H9 (cell line): Measurements from ENCODE around the gene GPRC5A. TPM values are rescaled to one million over a fixed set of nuclear protein-coding genes. Genes with fewer than 3 reads are reported as not detected.

ENCODE experiments used
- DNase-seq: peaks from one replicate; pipeline ENCODE4 v3.0.0-alpha.2; 2017
- H2AFZ ChIP-seq: one replicate; pipeline ENCODE4 v1.6.1; 2013; ENCODE audit warnings: mild to moderate bottlenecking, low read length, control low read depth, moderate library complexity
- H2AK5ac ChIP-seq: 2 replicates; pipeline ENCODE4 v1.6.1; 2013; ENCODE audit warnings: low read length, control low read depth, mixed read lengths; ENCODE audit not compliant: insufficient read length
- H2BK120ac ChIP-seq: one replicate; pipeline ENCODE4 v1.6.1; 2013; ENCODE audit warnings: low read depth, mild to moderate bottlenecking, low read length, control low read depth, inconsistent platforms; ENCODE audit not compliant: poor library complexity, severe bottlenecking
- H2BK12ac ChIP-seq: 2 replicates; pipeline ENCODE4 v1.6.1; 2013; ENCODE audit warnings: low read length, control low read depth, mixed read lengths, low read depth; ENCODE audit not compliant: insufficient read length
- H2BK15ac ChIP-seq: 2 replicates; pipeline ENCODE4 v1.6.1; 2013; ENCODE audit warnings: low read depth, low read length, control low read depth
- H2BK20ac ChIP-seq: one replicate; pipeline ENCODE4 v1.6.1; 2013; ENCODE audit warnings: low read depth, mild to moderate bottlenecking, low read length, control low read depth, inconsistent platforms; ENCODE audit not compliant: poor library complexity, severe bottlenecking
- H2BK5ac ChIP-seq: 2 replicates; pipeline ENCODE4 v1.6.1; 2013; ENCODE audit warnings: low read length, control low read depth, mixed read lengths; ENCODE audit not compliant: insufficient read length
- H3K14ac ChIP-seq: 2 replicates; pipeline ENCODE4 v1.6.1; 2013; ENCODE audit warnings: low read length, control low read depth; ENCODE audit not compliant: insufficient read depth
- H3K18ac ChIP-seq: 2 replicates; pipeline ENCODE4 v1.6.1; 2013; ENCODE audit warnings: low read depth, mild to moderate bottlenecking, mixed read lengths, low read length, control low read depth; ENCODE audit not compliant: insufficient read length
- H3K23ac ChIP-seq: 2 replicates; pipeline ENCODE4 v1.6.1; 2013; ENCODE audit warnings: low read length, control low read depth, mixed read lengths, low read depth; ENCODE audit not compliant: insufficient read length
- H3K23me2 ChIP-seq: 2 replicates; pipeline ENCODE4 v1.6.1; 2013; ENCODE audit warnings: low read depth, mild to moderate bottlenecking, mixed read lengths, low read length, control low read depth; ENCODE audit not compliant: insufficient read length, poor library complexity, severe bottlenecking
- H3K27ac ChIP-seq: 2 replicates; pipeline ENCODE4 v1.5.1; 2013; ENCODE audit warnings: low read length, control low read depth, mixed read lengths, low read depth; ENCODE audit not compliant: insufficient read length
- H3K27me3 ChIP-seq: 2 replicates; pipeline ENCODE4 v1.6.1; 2013; ENCODE audit warnings: low read length, control low read depth, inconsistent platforms; ENCODE audit not compliant: insufficient read depth
- H3K4ac ChIP-seq: 2 replicates; pipeline ENCODE4 v1.6.1; 2013; ENCODE audit warnings: low read depth, mild to moderate bottlenecking, control low read depth, inconsistent platforms, low read length, moderate library complexity
- H3K4me1 ChIP-seq: 2 replicates; pipeline ENCODE4 v1.6.1; 2013; ENCODE audit warnings: low read length, control low read depth, inconsistent platforms; ENCODE audit not compliant: insufficient read depth
- H3K4me2 ChIP-seq: 2 replicates; pipeline ENCODE4 v1.6.1; 2013; ENCODE audit warnings: low read length, control low read depth, mixed read lengths; ENCODE audit not compliant: insufficient read length, insufficient read depth
- H3K56ac ChIP-seq: 2 replicates; pipeline ENCODE4 v1.6.1; 2013; ENCODE audit warnings: low read depth, mild to moderate bottlenecking, mixed read lengths, low read length, control low read depth; ENCODE audit not compliant: insufficient read length
- H3K79me1 ChIP-seq: 2 replicates; pipeline ENCODE4 v1.6.1; 2013; ENCODE audit warnings: low read depth, mild to moderate bottlenecking, moderate library complexity, low read length, control low read depth, inconsistent platforms; ENCODE audit not compliant: insufficient read depth, poor library complexity, severe bottlenecking
- H3K79me2 ChIP-seq: 2 replicates; pipeline ENCODE4 v1.6.1; 2013; ENCODE audit warnings: low read length, control low read depth, inconsistent platforms; ENCODE audit not compliant: insufficient read depth
- H3K9ac ChIP-seq: 2 replicates; pipeline ENCODE4 v1.6.1; 2013; ENCODE audit warnings: low read length, control low read depth, mixed read lengths; ENCODE audit not compliant: insufficient read length; ENCODE audit errors: extremely low read depth
- H3K9me3 ChIP-seq: one replicate; pipeline ENCODE4 v1.6.1; 2013; ENCODE audit warnings: low read depth, low read length, inconsistent platforms; ENCODE audit not compliant: control insufficient read depth
- H3T11ph ChIP-seq: one replicate; pipeline ENCODE4 v1.6.1; 2013; ENCODE audit warnings: mild to moderate bottlenecking, low read length, control low read depth, inconsistent platforms
- H4K20me1 ChIP-seq: one replicate; pipeline ENCODE4 v1.6.1; 2013; ENCODE audit not compliant: control insufficient read depth, insufficient read length, insufficient read depth
- H4K5ac ChIP-seq: 2 replicates; pipeline ENCODE4 v1.6.1; 2013; ENCODE audit warnings: low read depth, mild to moderate bottlenecking, mixed read lengths, low read length, control low read depth; ENCODE audit not compliant: insufficient read length
- H4K8ac ChIP-seq: replicated peaks from 2 replicates; pipeline ENCODE4 v1.6.1; 2013; ENCODE audit warnings: low read length, control low read depth, mixed read lengths, low read depth; ENCODE audit not compliant: insufficient read length
- H4K91ac ChIP-seq: 2 replicates; pipeline ENCODE4 v1.6.1; 2013; ENCODE audit warnings: low read depth, mild to moderate bottlenecking, moderate library complexity, mixed read lengths, low read length, control low read depth; ENCODE audit not compliant: insufficient read length
- H3K27ac Mint-ChIP-seq, 3 experiments: 2 replicates in 2 of 3; 3 replicates in 1 of 3; pipeline ENCODE4 v1.8.0; 2020 to 2021; ENCODE audit warnings: mixed read lengths in 3 of 3, mild to moderate bottlenecking in 1 of 3, moderate library complexity in 1 of 3
- H3K27me3 Mint-ChIP-seq: 2 replicates; pipeline ENCODE4 v1.8.0; 2021; ENCODE audit warnings: low read depth, mild to moderate bottlenecking, moderate library complexity, mixed read lengths
- H3K36me3 Mint-ChIP-seq, 3 experiments: 2 replicates in 2 of 3; 3 replicates in 1 of 3; pipeline ENCODE4 v1.8.0; 2020 to 2021; ENCODE audit warnings: low read depth in 3 of 3, mixed read lengths in 3 of 3; ENCODE audit not compliant: insufficient read depth in 1 of 3
- H3K4me1 Mint-ChIP-seq, 2 experiments: 2 replicates each; pipeline ENCODE4 v1.8.0; 2020; ENCODE audit warnings: mixed read lengths in 2 of 2
- H3K4me3 Mint-ChIP-seq, 2 experiments: 2 replicates in 1 of 2; 3 replicates in 1 of 2; pipeline ENCODE4 v1.8.0; 2020 to 2021; ENCODE audit warnings: mild to moderate bottlenecking in 2 of 2, mixed read lengths in 2 of 2, moderate library complexity in 1 of 2
- H3K9me3 Mint-ChIP-seq, 2 experiments: 2 replicates in 1 of 2; 3 replicates in 1 of 2; pipeline ENCODE4 v1.8.0; 2020; ENCODE audit warnings: mild to moderate bottlenecking in 2 of 2, mixed read lengths in 2 of 2, moderate library complexity in 1 of 2
- CTCF ChIP-seq: fragments of 200-600 bp; sonication (generic); conservative IDR thresholded peaks from 3 replicates; pipeline ENCODE4 v1.8.0; 2021; ENCODE audit warnings: antibody characterized with exemption, mild to moderate bottlenecking
- WGBS: extraction: QIAGEN DNeasy Blood & Tissue Kit; methylation state at CpG from one replicate; pipeline ENCODE4 v1.1.7; 2013; ENCODE audit warnings: missing lambda C conversion rate, low lambda C conversion rate, mixed read lengths; ENCODE audit not compliant: insufficient read length; ENCODE audit errors: extremely low coverage; 5-methylcytosine and 5-hydroxymethylcytosine counted together
- total RNA-seq: library from RNA; stranded (reverse); gene quantifications from 2 replicates; pipeline ENCODE4 v1.2.1, GENCODE V29; 2021

The GPRC5A gene
- total RNA-seq, 1 experiment from 2014 or later, result 0.09 TPM

- TF ChIP-seq CTCF, result no peak
- no CpG with 5 or more reads among the region's 3 CpGs for WGBS
Observed at GRCh38 chr12:12868477-12869235, 22.7 kb upstream of the GPRC5A start.

More at GRCh38 chr12:12868477-12869235, 22.7 kb upstream of the GPRC5A start:
- H4K5ac ChIP-seq, result no peak overlapping the region
- H3K4me2 ChIP-seq, result no peak overlapping the region
- H3K18ac ChIP-seq, result no peak overlapping the region
- H3T11ph ChIP-seq, result no peak overlapping the region
- no peak overlapping the region for H2BK20ac ChIP-seq
- H3K23me2 ChIP-seq, result no peaks in the 10 kb centered on the region
- Mint-ChIP-seq H3K9me3 (no peaks in the 10 kb centered on the region), H3K27me3 (no peaks in the 10 kb centered on the region), H3K4me3 (no peak overlapping the region), H3K36me3 (peaks cover 3 to 5% (median 5%) of the 10 kb centered on the region in 3 experiments; a peak in 6 of 7 replicates), H3K4me1 (peaks cover 18 to 34% of the 10 kb centered on the region in 2 experiments), H3K27ac (no peak overlapping the region)
- no peak overlapping the region for H4K8ac ChIP-seq
- H3K27ac ChIP-seq, result no peak overlapping the region
- H3K14ac ChIP-seq, result no peak overlapping the region
- no peak overlapping the region for H2AFZ ChIP-seq
- no peak overlapping the region for H2BK5ac ChIP-seq
- no peak overlapping the region for H2AK5ac ChIP-seq
- DNase-seq, result no peak
- no peak overlapping the region for H3K23ac ChIP-seq
- no peak overlapping the region for H2BK120ac ChIP-seq
- H3K9me3 ChIP-seq, result no peaks in the 10 kb centered on the region
- H3K27me3 ChIP-seq, result no peaks in the 10 kb centered on the region
- H3K4ac ChIP-seq, result no peak overlapping the region
- H2BK15ac ChIP-seq, result no peak overlapping the region
- H3K79me2 ChIP-seq, result no peaks in the 10 kb centered on the region
- H3K79me1 ChIP-seq, result no peaks in the 10 kb centered on the region
- no peak overlapping the region for H3K9ac ChIP-seq
- H2BK12ac ChIP-seq, result no peak overlapping the region
- peaks cover 9% of the 10 kb centered on the region; the same call in 1 of the 2 replicates for H3K4me1 ChIP-seq
- H3K56ac ChIP-seq, result no peak overlapping the region
- H4K91ac ChIP-seq, result no peak overlapping the region
- no peaks in the 10 kb centered on the region for H4K20me1 ChIP-seq
